ENCODE data around the gene FHOD3. TPM values are rescaled to one million over a fixed set of nuclear protein-coding genes. Genes with fewer than 3 reads are reported as not detected.

FHOD3 gene
- polyA plus RNA-seq, 2 of the 4 experiments (the other 2 are of a cell fraction) = 2.5 to 3.6 TPM

DNA sequence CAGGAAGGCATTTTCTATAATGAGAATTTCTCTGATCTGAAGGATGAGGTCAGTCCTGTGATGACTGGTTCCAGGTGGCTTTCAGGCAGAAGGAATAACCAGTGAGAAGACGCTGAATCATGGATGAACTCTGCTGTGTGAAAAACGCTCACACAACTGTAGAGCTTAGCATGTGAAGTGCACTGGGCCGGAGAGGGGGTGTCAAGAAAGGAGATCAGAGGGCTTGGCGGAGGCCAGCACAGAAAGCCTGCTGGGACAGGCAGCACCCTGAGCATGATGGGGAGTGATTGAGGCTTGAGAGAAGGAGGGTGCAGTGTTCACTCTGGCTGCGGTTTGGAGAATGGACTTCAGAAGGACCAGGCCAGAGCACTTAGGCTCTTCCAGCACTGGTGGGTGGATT lies 294.8 kb downstream of the FHOD3 start (continued):
- TF ChIP-seq, protein P1, sequence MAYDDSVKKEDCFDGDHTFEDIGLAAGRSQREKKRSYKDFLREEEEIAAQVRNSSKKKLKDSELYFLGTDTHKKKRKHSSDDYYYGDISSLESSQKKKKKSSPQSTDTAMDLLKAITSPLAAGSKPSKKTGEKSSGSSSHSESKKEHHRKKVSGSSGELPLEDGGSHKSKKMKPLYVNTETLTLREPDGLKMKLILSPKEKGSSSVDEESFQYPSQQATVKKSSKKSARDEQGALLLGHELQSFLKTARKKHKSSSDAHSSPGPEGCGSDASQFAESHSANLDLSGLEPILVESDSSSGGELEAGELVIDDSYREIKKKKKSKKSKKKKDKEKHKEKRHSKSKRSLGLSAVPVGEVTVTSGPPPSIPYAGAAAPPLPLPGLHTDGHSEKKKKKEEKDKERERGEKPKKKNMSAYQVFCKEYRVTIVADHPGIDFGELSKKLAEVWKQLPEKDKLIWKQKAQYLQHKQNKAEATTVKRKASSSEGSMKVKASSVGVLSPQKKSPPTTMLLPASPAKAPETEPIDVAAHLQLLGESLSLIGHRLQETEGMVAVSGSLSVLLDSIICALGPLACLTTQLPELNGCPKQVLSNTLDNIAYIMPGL (CRISPR knock-in tag; IDR thresholded peaks at IDR 0.05; ENCODE audit: borderline replicate concordance) = no peak
- no peak for TF ChIP-seq TFCP2L1 (CRISPR knock-in tag; IDR thresholded peaks at IDR 0.05)

DNA sequence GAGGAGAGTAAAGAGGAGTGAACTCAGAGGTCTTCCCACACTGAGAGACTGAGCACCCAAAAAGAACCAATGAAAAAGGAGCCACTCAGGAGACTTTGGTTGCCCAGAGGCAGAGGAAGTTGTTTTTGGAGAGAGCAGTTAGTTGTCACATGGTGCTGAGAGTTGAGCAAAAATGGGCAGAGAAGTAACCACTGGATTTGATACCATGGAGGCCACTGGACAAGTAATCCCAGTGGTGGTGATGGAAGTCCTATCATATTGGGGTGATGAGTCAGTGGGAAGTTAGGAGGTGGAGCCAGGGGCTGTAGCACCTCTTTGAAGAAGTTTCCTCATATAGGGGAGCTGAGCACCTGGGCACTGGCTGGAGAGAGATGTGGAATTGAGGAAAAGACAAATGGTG lies 295.5 kb downstream of the FHOD3 start:
- ATAC-seq (no peak), FAIRE-seq (no peak), DNase-seq (ENCODE audit: low read depth in 1 of 2, low spot score in 1 of 2) (no peak)
- CTCF ChIA-PET = no interaction called here
- no peak for TF ChIP-seq POLR2AphosphoS2 (conservative IDR thresholded peaks at IDR 0.05; ENCODE audit: low read length)
- TF ChIP-seq, protein P1 (CRISPR knock-in tag; IDR thresholded peaks at IDR 0.05; ENCODE audit: borderline replicate concordance) = no peak
- TF ChIP-seq MAFK (IDR thresholded peaks at IDR 0.05; ENCODE audit: partially characterized antibody) = no peak
- no peak for TF ChIP-seq RAD21 (conservative IDR thresholded peaks at IDR 0.05 in 1 of 2, IDR thresholded peaks at IDR 0.05 in 1 of 2)
- TF ChIP-seq SMC3 (IDR thresholded peaks at IDR 0.05) = no peak
- no peak for TF ChIP-seq MYC (IDR thresholded peaks at IDR 0.05; ENCODE audit: borderline replicate concordance, low read length)
- no peaks in the 10 kb centered on the region for H3K9me3 ChIP-seq
- POLR2A ChIA-PET = no interaction called here
- H3K27ac ChIP-seq = no peak overlapping the region
- no peak overlapping the region for H3K4me3 ChIP-seq
- H3K4me2 ChIP-seq = no peak overlapping the region
- H3K4me1 ChIP-seq = no peaks in the 10 kb centered on the region

DNA sequence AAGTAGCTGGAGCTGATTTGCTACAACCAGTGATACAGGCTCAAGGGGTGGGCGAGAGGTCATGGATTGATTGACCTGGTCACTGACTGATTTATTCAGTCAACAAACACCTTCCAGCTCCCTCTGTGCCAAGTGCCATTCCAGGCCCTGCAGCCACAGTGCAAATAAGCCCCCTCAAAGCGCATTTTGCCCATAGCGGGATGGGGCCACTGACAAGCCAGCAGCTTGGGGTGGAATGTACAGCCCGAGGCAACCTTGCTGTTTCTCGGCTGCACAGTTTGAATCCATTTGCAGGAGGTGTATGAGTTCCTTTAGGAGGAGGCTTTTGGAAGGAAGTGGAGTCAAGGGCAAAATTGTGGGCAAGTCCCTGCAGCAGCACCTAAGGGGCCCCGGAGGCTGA lies 296.1 kb downstream of the FHOD3 start:
- H3K4me2 ChIP-seq = no peak overlapping the region
- FAIRE-seq (no peak), DNase-seq (ENCODE audit: low read depth in 1 of 2, low spot score in 1 of 2) (no peak), ATAC-seq (no peak)
- WGBS (ENCODE audit: missing lambda C conversion rate) = 83% methylated on average over 1 of the region's 6 CpGs
- ChIA-PET CTCF (no interaction called here), POLR2A (no interaction called here)
- no peak overlapping the region for H3K4me3 ChIP-seq
- TF ChIP-seq USF2 (IDR thresholded peaks at IDR 0.05) (no peak), MAFK (IDR thresholded peaks at IDR 0.05; ENCODE audit: partially characterized antibody) (no peak), MAX (IDR thresholded peaks at IDR 0.05) (no peak), ZSCAN20 (CRISPR knock-in tag; IDR thresholded peaks at IDR 0.05) (no peak), TFCP2L1 (CRISPR knock-in tag; IDR thresholded peaks at IDR 0.05) (no peak), CEBPB (IDR thresholded peaks at IDR 0.05) (no peak)
- TF ChIP-seq, protein P2, sequence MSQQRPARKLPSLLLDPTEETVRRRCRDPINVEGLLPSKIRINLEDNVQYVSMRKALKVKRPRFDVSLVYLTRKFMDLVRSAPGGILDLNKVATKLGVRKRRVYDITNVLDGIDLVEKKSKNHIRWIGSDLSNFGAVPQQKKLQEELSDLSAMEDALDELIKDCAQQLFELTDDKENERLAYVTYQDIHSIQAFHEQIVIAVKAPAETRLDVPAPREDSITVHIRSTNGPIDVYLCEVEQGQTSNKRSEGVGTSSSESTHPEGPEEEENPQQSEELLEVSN (IDR thresholded peaks at IDR 0.05; ENCODE audit: borderline replicate concordance, low read depth) = no peak
- TF ChIP-seq, protein P3, sequence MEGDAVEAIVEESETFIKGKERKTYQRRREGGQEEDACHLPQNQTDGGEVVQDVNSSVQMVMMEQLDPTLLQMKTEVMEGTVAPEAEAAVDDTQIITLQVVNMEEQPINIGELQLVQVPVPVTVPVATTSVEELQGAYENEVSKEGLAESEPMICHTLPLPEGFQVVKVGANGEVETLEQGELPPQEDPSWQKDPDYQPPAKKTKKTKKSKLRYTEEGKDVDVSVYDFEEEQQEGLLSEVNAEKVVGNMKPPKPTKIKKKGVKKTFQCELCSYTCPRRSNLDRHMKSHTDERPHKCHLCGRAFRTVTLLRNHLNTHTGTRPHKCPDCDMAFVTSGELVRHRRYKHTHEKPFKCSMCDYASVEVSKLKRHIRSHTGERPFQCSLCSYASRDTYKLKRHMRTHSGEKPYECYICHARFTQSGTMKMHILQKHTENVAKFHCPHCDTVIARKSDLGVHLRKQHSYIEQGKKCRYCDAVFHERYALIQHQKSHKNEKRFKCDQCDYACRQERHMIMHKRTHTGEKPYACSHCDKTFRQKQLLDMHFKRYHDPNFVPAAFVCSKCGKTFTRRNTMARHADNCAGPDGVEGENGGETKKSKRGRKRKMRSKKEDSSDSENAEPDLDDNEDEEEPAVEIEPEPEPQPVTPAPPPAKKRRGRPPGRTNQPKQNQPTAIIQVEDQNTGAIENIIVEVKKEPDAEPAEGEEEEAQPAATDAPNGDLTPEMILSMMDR (IDR thresholded peaks at IDR 0.05) = no peak
- no peak overlapping the region for H3K27ac ChIP-seq
- H3K9me3 ChIP-seq = no peaks in the 10 kb centered on the region
- H3K4me1 ChIP-seq = no peaks in the 10 kb centered on the region
